Measurements from ENCODE around the gene MED10. TPM values are rescaled to one million over a fixed set of nuclear protein-coding genes. Genes with fewer than 3 reads are reported as not detected.

The MED10 gene
- 10 to 100 TPM; 14.6 to 29.7 (median 25.7) TPM for total RNA-seq

- intact Hi-C loops (cut with DNase I) = no loop called here
- peaks cover 14 to 15% of the 10 kb centered on the region in 2 donors for H3K4me1 ChIP-seq
- 0% methylated on average over 31 to 34 of the region's 60 CpGs for WGBS, 2 donors
- peak within 1 kb of the TSS; percentile 92 to 99 (median 95) for H3K4me3 ChIP-seq (replicated peaks in 1 of 3)
- TF ChIP-seq POLR2A (IDR thresholded peaks at IDR 0.05) = peak in 1 of 2 donors; percentile 55
- TF ChIP-seq CTCF (IDR thresholded peaks at IDR 0.05) = no peak
- H3K27me3 ChIP-seq = no peaks in the 10 kb centered on the region
- peaks cover 27 to 33% of the 10 kb centered on the region in 2 donors for H3K36me3 ChIP-seq
- peak within 1 kb of the TSS; percentile 35 to 73 (median 36) for H3K27ac ChIP-seq
- DNase-seq = peak; percentile 92 to 95
- no peaks in the 10 kb centered on the region for H3K9me3 ChIP-seq
Measured at GRCh38 chr5:6377905-6378765, at the start of gene MED10. MED10 (minus strand) TSS chr5:6378547; CDS start chr5:6378483, 64 bp downstream.

GRCh38 chr5:6427694-6428093 lies 49.3 kb upstream of the MED10 start:
- Histone ChIP-seq H3K4me1 (no peaks in the 10 kb centered on the region), H3K27ac (no peak overlapping the region), H3K4me3 (replicated peaks in 1 of 3) (no peak overlapping the region), H3K36me3 (no peaks in the 10 kb centered on the region), H3K9me3 (no peaks in the 10 kb centered on the region), H3K27me3 (no peaks in the 10 kb centered on the region)
- TF ChIP-seq POLR2A (IDR thresholded peaks at IDR 0.05) = no peak
- no peak for TF ChIP-seq CTCF (IDR thresholded peaks at IDR 0.05)
- no peak for DNase-seq
- intact Hi-C loops (cut with DNase I) = no loop called here
- 89 to 94% methylated on average over 4 of the region's 4 CpGs for WGBS, 2 donors

GRCh38 chr5:6424700-6425099 lies 46.4 kb upstream of the MED10 start:
- H3K36me3 ChIP-seq = no peaks in the 10 kb centered on the region
- H3K27ac ChIP-seq = no peak overlapping the region
- no peak for DNase-seq
- H3K27me3 ChIP-seq = no peaks in the 10 kb centered on the region
- no peaks in the 10 kb centered on the region for H3K9me3 ChIP-seq
- TF ChIP-seq CTCF (IDR thresholded peaks at IDR 0.05) (no peak), POLR2A (IDR thresholded peaks at IDR 0.05) (no peak)
- no peaks in the 10 kb centered on the region for H3K4me1 ChIP-seq
- intact Hi-C loops (cut with DNase I) = no loop called here
- H3K4me3 ChIP-seq (replicated peaks in 1 of 3) = no peak overlapping the region

GRCh38 chr5:6424110-6424659 lies 45.8 kb upstream of the MED10 start:
- Histone ChIP-seq H3K36me3 (no peaks in the 10 kb centered on the region), H3K27me3 (no peaks in the 10 kb centered on the region), H3K9me3 (no peaks in the 10 kb centered on the region), H3K27ac (no peak overlapping the region), H3K4me1 (no peaks in the 10 kb centered on the region), H3K4me3 (replicated peaks in 1 of 3) (no peak overlapping the region)
- peak; percentile 56 to 68 for DNase-seq
- WGBS, 2 donors = 63 to 86% methylated on average over 3 to 5 of the region's 8 CpGs
- intact Hi-C loops (cut with DNase I) = no loop called here
- TF ChIP-seq POLR2A (IDR thresholded peaks at IDR 0.05) (no peak), CTCF (IDR thresholded peaks at IDR 0.05) (no peak)

Measured in thyroid gland (tissue), 4 donors.